GM18868 (cell line): ENCODE results near the gene PRSS57.
"Not testable (repeated sequence)": the region's sequence is repeated elsewhere in the genome, so short reads cannot be mapped to it uniquely, and the experiment has no call there.

Experiments used
- ATAC-seq: cut with Tn5 transposase; IDR thresholded peaks from one replicate; pipeline ENCODE4 v1.9.1; 2021; ENCODE audit warnings: mild to moderate bottlenecking, moderate library complexity; ENCODE audit not compliant: unreplicated experiment

PRSS57 gene

DNA sequence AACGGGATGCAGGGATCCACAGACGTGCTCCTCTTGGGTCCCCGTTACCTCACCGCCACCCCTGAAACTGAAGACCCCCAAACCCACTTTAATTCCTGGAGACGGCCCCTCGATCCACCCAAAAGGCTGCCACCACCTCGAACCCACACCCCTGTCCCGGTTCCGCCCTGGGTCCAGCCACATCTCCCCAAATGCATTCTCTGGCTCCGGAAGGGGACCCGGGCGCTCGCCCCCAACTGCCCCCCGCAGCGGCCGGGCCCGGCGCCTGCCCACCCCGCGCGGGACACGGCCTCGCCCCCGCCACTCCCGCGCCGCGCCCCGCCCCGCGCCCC lies 19.3 kb downstream of the PRSS57 start:
- no peak for ATAC-seq

GRCh38 chr19:674282-675151 lies 20.7 kb downstream of the PRSS57 start:
- no peak for ATAC-seq

GRCh38 chr19:670609-671075 lies 24.6 kb downstream of the PRSS57 start:
- ATAC-seq, result no peak

GRCh38 chr19:668675-669434 lies 26.4 kb downstream of the PRSS57 start:
- not testable (repeated sequence) for ATAC-seq

DNA sequence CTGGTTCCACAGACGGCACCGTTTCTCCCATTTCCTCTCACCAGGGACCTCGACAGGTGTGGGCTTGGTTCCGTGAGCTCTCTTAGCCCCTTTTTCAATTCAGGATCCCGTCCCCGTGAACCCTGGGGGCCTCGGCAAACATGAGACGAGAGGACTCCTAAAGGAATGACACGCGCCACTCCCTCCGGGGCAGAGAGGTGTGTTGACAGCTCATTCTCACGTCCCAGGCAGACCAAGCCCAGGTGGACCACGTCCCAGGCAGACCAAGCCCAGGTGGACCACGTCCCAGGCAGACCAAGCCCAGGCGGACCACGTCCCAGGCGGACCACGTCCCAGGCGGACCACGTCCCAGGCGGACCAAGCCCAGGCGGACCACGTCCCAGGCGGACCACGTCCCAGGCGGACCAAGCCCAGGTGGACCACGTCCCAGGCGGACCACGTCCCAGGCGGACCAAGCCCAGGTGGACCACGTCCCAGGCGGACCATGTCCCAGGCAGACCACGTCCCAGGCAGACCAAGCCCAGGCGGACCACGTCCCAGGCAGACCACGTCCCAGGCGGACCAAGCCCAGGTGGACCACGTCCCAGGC lies 28.2 kb downstream of the PRSS57 start:
- not testable (repeated sequence) for ATAC-seq

GRCh38 chr19:664913-665443 lies 30.3 kb downstream of the PRSS57 start:
- no peak for ATAC-seq

DNA sequence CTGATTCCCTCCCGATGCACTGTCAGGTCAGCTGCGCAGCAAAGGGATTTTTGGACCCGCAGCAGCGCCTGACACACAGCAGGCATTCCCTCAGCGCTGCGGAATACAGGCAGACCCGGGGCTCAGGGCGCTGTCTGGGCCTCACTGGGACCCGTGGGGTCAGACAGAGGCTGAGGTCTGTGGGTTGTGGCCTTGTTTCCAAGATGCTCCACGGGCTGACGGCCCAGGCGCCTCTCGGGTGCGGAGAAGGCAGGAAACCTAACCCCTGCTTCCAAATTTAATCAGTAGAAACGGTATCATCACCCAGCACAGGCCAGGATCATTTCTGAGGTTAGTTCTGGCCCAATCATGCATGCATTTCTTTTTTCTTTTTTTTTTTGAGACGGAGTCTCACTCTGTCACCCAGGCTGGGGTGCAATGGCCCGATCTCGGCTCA lies 31.6 kb downstream of the PRSS57 start:
- no peak for ATAC-seq

DNA sequence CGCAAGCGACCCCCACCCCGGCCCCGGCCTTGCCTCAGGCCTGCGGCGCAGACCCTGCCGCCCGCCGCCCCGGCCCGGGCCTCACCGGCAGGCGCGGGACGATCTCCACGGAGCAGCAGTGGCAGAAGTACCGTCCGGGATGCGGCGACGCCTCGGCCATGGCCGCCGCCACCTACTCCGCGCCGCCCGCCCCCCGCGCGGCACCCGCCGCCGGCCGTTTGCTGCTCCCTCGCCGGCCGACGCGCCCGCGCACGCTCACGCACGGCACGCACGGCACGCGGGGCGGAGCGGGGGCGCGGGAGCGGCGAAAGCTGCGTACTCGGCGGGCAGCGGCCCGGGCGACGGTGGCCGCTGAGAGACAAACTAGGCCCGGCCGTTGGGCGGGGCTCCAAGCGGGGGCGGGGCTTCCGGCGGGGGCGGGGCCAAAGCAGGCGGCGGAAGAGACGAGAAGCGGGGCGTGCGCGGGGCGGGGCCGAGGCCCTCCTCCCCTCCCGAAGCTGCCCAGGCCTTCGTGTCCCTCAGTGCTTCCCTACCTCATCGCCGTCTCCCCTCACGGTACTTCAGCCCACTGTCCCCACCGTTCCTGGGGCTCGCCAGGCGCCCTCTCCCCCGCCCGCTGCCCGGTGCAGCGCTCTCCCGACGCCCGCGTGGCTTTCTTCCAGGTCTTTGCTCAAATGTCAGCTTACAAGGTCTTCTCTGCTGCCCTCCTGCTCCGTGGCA lies 32.1 kb downstream of the PRSS57 start, which contains the start of gene RNF126:
TSS of gene RNF126 (minus strand) at position 253 of the 720 bp plus-strand sequence. CDS start at position 160, 93 bp downstream.
- peak; percentile 51 for ATAC-seq

DNA sequence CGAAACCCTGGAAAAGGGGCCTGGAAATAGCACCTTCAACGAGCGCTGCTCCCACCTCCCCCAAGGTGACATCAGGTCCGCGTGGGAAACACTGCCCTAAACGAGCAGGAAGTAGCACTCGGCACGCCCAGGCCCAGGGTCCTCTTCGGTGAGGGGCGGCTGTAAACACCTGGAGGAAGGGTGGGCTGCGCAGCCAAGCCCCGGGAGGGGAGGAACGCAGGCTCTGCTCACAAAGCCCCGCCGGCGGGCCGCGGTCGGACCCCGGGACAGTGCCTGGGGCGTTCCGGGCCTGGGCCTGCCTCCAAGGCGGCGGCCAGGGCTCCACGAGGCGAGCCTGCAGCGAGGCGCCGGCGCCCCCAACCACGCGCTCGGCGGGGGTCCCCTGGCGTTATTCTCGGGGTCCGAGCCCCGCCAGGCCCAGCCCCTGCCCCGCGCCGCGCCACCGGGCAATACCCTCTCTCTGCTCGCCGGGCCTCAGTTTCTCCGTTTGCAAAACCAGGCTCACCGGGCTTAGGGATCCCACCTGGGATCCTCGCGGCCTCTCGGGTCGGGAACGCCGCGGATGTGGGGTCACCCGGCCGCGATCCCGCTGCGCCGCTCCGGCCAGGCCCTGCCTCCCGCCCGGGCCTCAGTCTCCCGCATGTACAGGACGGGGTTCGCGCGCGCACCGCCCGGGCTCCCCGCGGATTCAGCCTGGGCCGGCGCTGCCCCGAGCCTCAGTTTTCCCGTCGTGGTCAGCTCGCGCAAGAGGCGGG lies 32.9 kb downstream of the PRSS57 start:
- no peak for ATAC-seq

DNA sequence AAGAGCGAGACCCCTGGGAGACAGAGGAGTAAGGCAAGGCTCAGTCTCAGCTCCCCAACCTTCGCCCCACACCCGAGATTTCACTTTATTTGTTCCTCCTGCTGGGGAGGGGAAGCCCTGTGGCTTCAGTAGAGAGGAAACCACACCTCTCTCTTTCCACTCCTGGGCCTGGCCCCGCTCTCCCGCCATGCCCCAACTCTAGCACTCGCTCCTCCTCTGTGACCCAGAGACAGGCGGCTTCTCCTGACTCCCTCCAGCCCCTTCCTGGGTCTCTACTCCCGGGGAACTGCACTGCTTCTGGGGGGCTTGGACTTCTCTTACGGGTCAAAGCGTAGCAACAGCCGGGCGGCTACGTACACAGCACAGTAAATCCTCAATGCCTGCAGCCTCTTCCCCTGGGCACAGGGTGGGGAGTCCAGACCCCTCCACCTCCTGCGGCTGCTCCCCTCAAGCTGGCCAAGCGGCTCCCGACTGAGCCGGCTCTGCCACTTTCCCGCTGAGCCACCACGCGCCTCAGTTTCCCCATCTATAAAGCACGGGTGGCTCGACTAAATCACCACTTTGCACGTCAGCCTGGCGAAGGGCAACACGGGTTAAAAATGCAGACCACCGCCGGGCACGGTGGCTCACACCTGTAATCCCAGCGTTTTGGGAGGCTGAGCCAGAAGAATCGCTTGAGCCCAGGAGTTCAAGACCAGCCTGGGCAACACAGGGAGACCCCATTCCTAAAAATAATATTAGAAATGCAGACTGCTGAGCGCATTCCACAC lies 33.6 kb downstream of the PRSS57 start:
- ATAC-seq, result no peak

GRCh38 chr19:660793-661426 lies 34.3 kb downstream of the PRSS57 start:
- ATAC-seq, result no peak

DNA sequence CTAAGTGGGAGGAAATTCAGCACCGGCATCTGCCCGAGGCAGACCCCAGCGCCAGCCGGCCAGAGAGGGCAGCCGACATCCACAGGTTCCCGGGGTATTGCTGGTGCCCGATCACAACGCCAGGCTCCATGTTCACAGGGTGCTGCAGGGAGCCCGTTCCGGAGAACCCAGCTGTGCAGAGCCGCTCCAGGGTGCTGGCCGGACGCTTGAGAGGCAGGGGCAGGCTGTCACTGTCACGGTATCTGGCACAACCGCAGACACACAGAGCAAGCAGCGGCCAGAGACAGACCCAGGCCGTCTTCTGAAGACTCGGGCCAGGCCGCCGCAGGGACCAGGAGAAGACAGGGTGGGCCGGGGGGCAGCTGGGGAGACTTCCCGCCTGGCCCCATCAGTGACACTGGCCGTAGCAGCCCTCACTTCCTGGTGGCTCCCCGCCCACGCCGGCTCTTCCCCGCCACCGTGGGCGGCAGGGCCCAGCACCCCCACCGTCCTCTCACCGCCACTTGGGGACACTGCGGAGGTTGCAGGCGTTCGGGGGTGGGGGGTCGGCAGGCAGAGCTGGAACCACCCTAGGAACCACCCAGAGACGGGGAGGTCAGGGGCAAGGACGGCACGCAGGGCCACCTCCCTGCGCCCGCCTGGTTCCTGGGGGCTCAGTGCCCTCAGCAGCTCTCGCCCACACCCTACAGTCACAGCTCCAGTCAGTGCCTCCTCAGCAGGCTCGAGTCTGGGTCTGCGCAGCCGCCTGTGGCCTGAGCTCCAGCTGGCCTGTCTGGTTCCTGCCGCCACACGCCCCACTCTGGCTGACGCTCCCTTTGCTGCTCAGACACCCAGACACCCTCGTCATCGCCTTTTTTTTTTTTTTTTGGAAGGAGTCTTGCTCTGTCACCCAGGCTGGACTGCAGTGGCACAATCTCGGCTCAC lies 36.1 kb downstream of the PRSS57 start:
- no peak for ATAC-seq

GRCh38 chr19:658059-658839 lies 37.0 kb downstream of the PRSS57 start:
- no peak for ATAC-seq

DNA sequence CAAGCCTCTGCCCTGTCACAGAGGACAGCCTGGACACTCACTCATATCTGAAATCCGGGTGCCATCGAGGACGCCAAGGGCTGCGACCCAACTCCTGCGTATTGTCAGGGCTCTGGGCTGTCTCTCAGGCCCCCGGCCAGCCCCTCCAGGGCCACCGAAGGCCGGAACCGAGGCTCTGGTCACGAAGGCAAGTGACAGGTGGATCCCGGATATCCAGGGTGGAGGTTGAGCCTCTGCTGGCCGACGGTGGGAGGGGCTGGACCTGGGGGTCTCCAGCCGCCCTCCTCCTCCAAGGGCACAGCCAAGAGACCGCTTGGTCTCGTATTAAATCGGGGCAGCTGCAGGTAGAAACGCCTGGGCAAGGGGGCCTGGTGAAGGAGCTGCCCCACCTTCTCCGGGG lies 37.6 kb downstream of the PRSS57 start:
- ATAC-seq, result no peak

DNA sequence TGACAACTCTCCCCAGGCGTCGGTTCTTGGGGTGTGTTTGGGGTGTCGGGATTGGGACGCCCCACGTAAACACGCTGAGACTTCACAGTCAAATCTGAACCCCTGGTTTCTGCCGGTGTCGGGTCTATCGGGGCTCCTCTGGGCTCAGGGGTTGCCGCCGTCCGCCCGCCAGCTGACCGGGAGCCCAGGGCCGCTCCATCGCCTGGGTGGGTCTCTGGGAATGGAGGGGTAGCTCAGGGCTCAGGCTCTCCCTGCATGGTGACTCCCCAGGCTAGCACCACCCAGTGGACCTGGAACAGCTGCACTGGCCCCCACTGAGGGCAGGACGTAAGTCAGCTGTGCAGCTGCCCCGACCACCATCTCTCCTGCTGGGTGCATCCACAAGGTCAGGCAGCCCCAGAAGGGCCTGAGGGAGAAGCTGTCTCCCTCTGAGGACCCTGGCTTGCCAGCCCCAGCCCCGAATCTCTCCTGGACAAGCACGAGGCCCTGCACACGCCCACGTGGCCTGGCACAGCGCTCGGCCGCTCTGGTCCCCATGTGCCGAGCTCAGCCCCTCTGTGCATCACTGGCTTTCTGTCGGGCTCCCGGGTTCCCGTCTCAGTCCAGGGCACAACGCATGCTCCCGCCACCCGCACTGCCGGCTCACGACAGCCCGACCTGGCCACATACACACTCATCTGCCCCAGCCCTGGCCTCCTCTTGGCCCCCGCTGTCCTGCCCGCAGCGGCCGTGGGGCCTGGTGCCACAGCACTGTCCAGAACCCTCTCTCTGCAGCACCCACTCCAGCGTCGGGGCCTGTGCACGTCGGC lies 38.3 kb downstream of the PRSS57 start:
- no peak for ATAC-seq

GRCh38 chr19:655691-656090 lies 39.6 kb downstream of the PRSS57 start:
- ATAC-seq, result no peak
